NCI-H2227 treated with DMSO at 0.1 percent for 48 hours (cell line): ENCODE measurements around the gene LIPA.
A peak's percentile ranks its signal among the peaks of the same experiment; 100 is the strongest.
"Not testable (repeated sequence)": the region's sequence is repeated elsewhere in the genome, so short reads cannot be mapped to it uniquely, and the experiment has no call there.

Experiments
- DNase-seq: peaks from one replicate; lab custom pipeline; 2025; lab: John Stamatoyannopoulos, UW

Gene LIPA

DNA sequence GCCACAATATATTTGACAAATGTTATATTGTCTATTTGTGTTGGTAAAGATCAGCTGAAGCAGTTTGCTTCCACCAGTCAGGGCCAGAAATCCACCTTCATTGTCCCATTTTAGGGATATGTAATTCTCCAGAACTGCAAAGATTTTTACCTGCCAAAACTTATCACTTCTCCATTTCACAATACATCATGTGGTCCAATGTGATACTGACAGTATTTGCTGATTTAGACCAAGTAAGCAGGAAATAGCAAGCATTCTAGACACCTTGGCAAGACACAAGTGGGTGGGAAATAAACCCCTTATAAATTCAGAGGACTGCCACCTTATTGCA lies 18.5 kb upstream of the LIPA start:
- no peak for DNase-seq

DNA sequence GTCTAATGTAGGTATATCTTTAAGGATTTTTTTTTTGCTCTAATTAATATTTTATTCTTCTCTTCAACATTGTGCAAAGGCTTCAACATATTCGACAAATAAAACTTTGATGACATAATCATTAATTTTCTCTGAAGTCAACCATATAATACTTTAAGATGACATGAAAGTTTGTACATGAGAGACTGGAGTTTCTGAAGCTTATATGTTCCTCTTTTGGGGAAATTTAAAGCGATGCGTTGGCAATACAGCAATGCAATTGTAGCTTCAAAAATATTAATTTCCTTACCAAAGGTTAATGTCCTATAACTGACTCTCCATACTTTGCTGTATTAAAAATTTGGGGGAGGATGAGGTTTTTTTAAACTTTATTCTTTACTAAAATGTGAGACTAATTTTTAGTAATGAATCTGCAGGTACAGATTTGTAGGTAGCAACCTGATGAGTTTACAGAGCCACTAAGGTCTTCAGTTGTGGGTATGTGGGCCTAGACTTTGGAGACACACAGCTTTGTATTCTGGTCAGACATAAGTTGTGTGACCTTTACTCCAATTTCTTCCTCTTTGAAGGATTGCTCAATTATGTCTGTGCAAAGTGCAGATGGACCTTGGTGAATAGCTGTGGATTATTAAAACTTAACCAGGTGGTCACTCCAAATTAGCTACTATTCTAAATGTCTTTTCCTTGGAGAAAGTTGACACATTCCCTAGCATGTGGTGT lies 18.0 kb upstream of the LIPA start:
- DNase-seq: no peak

DNA sequence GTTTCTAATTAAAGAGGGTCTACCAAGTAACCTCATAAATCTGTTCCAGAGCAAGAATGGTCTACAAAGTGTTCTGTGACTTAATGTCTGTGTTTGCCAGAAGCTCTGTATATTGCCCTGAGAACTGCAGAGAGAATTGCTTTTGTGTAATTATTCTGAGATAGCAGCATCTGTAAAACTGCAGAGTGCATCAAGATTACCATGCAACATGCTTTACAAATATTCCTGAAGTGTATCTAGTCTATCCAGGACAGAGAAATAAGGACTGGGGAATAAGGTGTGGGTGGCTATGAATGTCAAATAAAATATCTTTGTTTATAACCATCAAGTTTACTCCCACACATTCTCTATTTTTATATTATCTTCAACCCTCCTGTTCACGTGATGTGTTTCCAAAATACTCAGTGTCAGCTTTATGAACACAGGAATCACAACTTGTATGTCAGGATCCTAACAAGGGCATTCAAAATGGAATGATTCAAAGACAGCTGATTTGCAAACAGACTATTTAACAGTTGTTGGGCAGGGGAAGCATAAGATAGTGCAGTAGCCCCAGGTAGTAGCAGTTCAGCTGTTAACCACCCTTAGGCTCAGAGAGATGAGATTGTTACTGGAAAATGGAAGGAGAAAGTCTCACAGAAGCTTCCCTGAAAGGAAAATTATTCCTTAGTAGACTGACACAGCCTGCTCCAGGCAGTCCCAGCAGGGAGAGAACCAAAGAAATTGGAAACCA lies 15.3 kb upstream of the LIPA start:
- no peak for DNase-seq

DNA sequence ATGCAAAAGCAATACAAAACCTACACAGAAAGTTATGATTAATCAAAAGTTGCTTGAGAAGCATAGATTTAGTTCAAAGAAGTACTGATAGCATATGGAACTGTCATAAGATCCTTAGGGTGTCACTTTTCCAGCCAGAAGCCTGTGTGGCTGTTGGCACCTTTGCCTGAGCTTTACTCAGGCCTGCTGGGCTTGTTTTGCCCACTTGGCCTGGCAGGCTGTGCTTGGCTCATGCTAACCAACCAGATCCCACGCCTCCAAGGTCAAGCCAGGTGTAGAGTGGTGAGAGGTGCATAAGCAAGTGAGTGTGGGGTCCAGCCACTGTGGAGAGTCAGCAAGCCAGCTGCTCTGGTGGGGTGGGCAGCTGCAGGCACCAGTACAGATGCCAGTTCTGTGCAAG lies 12.0 kb upstream of the LIPA start:
- no peak for DNase-seq

DNA sequence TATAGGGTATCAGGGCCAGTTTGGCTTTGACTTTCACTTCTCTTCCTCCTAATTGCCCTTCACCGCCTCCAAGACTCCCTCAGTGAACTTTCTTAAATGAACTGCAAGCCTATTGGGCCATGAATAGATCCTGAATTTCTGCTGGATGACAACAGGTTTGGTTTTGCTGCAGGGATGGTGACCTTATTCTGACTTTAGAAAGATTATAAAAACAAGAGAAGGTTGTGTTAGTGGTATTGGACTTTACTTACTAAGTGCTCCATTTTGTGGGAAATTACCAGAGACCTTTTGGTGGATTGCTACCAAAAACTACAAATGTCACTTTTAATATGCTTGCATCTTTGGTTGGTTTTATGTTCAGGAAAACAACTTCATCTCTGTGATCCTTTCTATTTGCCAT lies 11.5 kb upstream of the LIPA start:
- no peak for DNase-seq

DNA sequence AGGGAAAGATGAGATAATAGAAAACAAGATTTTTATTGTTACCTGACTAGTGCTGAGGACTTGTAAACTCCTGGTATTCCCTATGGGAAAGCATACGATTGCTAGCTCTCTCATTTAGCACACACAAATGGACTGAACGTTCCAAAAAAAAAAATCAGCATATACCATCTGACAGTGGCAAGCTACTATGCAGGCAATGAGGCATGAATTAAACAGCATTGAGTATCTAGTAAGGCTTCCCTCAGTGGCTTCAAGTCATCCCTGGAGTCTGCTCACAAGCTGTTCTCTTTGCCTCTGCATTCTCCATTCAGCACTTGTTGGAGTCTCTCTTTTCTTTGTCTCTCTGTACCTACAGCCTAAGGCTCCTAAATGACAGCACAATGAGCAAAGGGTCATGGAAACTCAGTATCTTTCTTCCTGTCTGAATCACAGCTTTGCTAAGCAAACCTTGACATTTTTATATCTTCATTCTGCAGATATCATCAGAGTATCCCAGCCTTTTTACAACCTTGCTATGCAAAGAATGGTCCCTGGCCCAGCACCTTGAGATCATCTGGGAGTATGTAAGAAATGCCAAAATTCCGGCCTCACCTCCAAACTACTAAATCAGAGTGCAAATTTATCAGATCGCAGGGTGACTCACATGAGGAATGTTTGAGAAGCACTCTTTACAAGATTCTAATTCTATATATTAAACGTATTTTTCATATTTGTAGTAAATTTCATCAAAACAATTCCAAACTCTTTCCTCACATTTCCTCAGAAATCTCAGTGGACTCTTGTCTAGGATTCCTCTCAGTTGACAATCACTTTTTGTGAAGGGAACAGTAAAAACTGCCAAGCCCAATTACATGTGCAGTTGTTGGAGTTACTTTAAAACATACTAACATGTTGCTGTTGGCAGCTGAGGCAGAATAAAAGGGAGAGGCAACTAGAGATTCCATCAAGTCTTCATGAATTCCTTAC lies 10.8 kb upstream of the LIPA start:
- no peak for DNase-seq

DNA sequence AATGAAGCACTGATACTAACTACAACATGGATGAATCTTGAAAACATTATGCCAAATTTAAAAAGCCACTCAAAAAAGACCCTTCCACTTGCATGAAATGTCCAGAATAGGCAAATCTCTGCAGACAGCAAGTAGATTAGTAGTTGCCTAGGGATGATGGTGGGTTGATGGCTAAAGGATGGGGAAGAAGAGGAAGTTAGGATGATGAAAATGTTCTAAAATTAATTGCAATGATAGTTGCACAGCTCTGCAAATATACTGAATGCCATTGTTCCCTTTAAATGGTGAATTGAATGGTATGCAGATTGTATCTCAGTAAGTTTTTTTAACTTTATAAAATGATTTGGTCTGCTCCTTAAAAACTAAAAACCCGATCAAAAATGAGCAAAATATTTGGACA lies 7.3 kb upstream of the LIPA start:
- no peak for DNase-seq

DNA sequence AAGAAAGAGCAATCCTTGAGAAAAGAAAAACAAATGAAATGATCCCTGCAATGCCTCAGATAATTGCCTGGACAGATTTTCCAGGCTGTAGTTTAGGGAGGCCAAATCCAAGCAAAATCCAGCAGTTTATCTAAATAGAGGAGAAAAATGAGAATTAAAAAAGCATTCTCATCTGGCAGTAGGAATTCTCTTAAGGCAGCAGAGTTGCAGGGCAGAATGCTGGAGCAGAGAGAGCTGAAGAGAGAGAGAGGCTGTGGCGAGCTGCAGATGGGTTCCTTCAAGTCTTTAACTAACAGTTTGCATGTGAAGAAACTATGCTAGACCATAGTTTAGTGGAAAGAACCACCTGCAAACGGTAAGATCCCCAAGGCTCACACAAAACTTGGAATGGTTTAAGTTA lies 6.0 kb upstream of the LIPA start:
- DNase-seq: no peak

DNA sequence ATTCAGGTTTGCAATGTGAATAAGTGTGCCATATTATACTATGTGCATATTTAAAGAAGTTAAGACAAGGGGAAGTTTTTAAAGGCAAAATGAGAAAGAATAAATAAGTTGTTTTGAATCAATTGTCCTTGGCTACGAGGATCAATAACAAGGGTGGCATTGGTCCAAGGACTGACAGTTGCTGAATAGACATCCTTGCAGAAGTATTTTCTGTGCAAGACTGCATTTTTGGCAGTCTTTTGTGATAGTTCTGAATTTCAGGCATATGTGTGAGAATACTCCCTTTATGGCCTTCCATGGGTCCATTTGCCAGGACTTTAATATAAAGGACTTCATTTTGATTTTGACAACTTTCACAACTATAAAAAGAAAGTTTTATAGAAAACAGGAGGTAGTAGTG lies 5.4 kb upstream of the LIPA start:
- DNase-seq: no peak

DNA sequence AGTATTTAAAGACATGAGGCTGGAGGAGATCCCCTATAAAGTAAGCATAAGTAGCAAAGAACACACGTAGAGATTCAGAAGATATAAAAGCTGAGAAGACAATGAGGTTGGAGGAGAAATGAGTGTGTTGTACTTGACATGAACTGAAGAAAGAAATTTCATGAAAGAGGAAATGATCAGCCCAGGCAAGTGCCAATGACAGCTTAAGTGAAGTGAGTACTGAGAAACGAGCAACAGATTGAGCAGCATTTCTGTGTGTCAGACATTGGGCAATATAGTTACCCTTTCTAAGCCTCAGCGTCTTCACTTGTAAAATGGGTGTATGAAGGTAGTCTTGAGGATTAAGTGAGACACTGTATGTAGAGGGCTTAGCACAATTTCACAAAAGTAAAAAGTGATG lies 4.8 kb upstream of the LIPA start:
- DNase-seq: no peak

DNA sequence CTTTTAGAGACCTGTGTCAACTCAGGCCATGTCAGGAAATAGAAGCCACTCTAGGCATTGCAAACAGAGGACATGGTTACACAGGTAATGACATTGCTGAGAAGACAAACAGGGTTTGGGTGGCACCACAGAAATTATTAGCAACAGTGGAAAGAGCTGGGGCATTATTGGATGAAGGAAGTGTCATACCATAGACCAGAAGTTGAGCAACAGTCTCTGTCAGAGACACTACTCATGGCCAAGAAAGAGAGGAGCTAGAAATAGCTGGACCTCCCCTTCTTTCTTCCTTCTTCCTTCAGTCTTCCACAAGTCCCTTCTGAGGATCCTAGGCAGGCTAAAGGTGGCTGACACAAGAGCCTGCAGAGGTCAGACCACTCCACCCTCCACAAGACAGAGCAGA lies 4.2 kb upstream of the LIPA start:
- no peak for DNase-seq

DNA sequence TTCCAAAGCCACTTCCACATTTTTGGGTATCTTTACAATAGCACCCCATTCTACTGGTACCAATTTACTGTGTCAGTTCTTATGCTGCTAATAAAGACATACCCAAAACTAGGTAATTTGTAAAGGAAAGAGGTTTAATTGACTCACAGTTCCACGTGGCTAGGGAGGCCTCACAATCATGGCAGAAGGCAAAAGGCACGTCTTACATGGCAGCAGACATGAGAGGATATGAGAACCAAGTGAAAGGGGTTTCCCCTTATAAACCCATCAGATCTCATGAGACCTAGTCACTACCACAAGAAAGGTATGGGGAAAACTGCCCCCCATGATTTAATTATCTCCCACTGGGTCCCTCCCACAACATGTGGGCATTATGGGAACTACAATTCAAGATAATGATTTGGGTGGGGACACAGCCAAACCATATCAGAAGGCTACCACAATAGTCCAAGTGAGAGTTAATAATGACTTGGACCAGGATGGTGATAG lies 3.6 kb upstream of the LIPA start:
- not testable (repeated sequence) for DNase-seq

DNA sequence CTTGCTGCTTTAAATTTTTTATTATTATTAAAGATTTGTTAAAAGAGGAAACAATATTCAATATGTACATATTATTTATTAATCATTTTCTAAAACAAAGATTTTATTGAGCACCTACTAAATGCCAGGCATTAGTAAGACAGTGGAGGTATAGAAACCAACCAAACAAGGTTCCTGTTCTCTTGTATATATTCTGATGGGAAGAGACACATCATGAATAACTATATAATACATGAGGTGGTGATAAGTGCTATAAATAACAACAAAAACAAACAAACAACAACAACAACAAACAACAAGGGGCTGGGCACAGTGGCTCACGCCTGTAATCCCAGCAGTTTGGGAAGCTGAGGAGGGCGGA lies 630 bp upstream of the LIPA start:
- DNase-seq: no peak

DNA sequence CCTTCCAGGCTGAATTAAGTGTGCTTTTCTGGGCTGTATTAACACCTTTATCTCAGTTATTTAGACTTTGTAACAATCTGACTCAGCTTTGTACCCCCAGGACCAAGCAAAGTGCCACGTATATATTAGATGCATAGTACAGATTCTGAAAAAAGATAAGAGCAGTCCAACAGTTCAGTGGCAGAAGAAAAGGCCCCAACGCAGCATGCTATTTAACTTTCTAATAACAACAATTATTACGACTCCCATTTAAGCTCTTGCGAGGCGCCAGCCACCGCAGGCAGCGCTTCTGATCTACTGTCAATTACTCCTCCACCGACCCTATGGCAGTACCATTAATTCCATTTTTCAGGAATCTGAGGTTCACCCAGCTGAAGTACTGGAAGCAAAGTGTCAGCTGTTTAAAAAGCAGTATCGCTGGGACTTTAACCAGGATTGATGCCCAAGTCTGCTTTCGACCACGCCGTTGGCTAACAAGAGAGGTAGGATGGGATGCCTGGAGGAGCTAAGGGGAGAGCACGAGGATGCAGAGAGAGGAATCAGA lies 638 bp downstream of the LIPA start:
- peak; percentile 37 for DNase-seq

DNA sequence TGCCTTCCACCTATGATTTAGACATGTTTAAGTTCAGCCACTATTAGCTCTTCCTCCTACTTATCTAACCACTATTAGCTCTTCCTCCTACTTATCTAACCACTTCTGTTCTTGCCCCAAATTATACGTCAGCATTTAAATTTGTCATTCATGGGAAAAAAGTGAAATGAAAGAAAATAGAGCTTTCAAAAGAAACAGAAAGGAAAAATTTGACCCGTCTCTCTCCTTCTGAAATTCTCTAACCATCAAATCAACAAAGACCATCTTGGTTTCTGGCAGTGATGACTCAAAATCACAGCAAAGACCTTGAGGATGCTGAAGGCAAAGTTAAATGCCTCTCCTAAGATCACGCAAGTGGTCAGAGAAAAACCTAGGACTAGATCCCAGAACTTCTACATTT lies 2.6 kb downstream of the LIPA start:
- DNase-seq: no peak

DNA sequence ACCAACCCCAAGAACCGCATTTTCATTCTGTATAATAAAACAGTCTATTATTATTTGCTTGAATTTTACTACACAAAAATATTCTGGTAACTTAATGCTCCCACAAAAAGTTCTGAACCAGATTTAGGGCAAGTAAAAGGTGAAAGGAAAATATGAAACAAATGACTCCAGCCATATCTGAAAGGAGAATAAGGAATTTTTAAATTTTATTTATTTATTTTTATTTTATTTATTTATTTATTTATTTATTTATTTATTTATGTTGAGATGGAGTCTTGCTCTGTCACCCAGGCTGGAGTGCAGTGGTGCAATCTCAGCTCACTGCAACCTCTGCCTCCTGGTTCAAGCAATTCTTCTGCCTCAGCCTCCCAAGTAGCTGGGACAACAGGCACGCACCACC lies 4.0 kb downstream of the LIPA start:
- DNase-seq: not testable (repeated sequence)

DNA sequence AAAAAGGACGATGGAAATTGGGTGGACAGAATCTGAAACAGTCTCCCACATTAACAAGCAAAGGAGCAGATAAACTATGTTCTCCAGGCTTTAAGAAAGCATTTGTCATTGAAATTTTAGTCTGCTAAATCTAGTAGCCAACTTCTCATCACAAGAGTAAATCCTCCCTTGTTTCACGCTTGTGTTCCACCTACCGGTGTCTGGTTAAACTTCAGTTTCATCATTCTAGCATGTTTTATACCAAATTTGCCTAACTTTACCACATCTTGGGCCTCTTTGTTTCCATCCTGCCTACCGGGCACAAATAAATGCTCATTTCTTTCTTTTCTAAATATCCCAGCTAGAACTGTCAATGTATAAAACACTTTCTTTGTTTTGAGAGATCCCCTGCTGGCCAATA lies 5.8 kb downstream of the LIPA start:
- DNase-seq: no peak

DNA sequence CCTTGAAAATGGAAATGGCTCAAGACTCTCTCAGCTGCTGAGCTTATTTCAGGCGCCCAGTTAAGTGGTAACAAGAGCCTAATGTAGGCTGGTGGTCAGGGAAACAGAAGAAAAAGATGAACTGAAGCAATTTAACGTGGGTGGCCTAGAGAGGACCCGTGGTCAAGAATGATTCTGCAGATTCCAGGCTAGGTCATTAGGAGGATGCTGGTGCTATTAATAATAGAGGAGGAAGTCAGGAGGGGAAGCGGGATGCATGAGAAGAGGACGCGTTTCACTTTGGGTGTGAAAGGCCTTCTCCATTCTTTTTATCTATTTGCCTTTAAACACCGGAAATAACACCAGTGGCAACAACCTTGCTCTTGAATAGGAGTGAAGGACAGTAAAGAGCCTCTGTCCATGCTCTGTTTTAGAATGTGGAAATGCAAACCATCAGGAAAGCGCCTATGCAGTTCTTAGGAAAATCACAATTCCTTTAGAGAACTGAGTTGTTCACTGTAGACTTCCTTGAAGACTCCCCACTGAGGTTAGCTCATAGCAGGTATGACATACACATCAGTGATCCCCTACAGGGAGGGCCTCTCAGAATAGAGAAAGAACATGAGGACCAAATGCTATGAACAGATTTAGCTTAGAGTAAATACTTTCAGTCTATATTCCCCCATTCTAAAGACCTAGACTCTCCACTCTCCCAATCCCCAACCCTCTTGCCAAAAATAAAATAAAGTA lies 8.6 kb downstream of the LIPA start:
- DNase-seq: no peak

DNA sequence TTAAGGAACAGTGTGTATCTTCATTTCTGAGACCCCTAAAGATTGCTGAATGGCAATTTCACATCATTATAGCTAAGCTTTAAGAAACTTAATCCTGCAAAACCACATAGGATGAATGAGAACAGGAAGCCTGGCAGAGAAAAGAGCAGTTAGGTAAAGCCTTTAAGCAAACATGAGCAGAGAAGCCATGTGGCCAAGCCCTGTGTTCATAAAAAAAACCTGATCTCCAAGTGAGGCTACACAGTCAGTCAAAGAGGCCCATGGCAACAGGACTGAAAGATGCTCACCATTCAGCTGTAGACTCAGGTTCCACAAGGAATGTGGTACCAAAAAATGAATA lies 9.3 kb downstream of the LIPA start:
- DNase-seq: no peak

DNA sequence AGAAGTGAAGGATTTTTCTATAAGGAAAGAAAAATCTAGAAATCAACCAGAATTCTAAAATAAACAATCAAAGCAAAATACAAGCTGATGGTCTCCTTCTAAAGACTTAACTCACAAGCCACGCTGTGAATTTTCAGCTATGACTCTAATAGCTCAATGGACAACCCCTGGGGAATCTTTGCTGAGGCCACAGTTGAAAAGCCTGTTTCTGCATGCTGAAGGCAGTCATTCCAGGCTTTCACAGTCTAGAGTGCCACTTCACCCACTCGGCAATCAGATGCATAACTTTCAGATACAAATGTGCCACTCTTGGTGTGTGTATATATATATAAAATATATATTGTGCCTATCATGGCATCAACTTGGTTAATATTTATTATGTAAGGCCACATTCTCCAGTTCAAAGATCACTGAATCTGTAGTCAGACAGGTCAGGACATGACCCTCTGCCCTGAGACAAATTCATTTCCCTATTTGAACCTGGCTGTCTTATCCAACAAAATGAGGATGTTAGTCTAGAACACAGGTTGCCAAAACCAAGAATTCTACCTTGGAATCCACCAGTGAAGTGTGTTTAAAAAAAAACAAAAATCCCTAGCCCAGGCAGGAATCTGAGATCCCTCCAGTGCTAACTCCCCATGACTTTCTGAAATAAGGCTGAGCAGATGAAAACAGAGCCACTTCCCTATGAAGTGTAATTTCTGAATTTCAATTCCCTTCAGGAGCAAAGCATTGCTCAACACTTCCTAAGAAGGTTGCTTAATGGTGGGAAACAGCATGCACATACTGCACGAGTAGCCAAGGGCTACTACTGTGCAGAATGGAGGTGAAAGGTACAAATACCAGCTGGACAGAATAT lies 9.9 kb downstream of the LIPA start:
- no peak for DNase-seq

DNA sequence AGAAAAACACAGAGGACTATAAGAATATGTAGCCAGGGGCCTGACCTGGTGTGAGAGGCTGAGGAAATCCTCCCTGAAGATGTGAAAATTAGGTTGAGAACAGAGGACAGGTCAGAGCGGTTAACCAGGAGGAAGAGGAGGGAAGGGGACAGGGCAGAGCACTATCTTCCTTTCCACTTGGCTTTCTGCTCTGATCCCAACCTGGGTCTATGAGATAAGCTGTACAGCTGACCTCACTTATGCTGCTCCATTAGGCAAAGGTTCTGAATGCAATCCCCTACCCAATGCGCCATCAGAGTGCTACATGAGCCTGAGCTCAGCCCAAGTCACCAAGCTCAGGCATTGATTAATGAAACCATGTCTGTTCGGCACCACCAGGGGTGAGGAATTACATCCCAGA lies 10.5 kb downstream of the LIPA start:
- no peak for DNase-seq
